Endodermal cell (in vitro differentiated cells): Measurements from ENCODE around the gene LSMEM2. TPM values are rescaled to one million over a fixed set of nuclear protein-coding genes. Genes with fewer than 3 reads are reported as not detected.

Source experiments
- DNase-seq: peaks from one replicate; pipeline ENCODE4 v3.0.0-alpha.2; 2017
- H3K27ac ChIP-seq: 2 replicates; pipeline ENCODE4 v1.5.1; 2013; ENCODE audit warnings: mild to moderate bottlenecking, low read depth, low read length, moderate library complexity
- H3K27me3 ChIP-seq: 2 replicates; pipeline ENCODE4 v1.6.1; 2013; ENCODE audit warnings: mild to moderate bottlenecking, low read length, moderate library complexity; ENCODE audit not compliant: insufficient read depth, control insufficient read depth, poor library complexity, severe bottlenecking
- H3K36me3 ChIP-seq: 2 replicates; pipeline ENCODE4 v1.7.0; 2013; ENCODE audit warnings: mild to moderate bottlenecking, low read length, moderate library complexity; ENCODE audit not compliant: control insufficient read depth, insufficient read depth
- H3K4me1 ChIP-seq: one replicate; pipeline ENCODE4 v1.7.0; 2013; ENCODE audit warnings: low read length; ENCODE audit not compliant: control insufficient read depth, insufficient read depth
- H3K4me3 ChIP-seq: 2 replicates; pipeline ENCODE4 v1.5.1; 2013; ENCODE audit warnings: mild to moderate bottlenecking, low read length, moderate library complexity
- H3K9ac ChIP-seq: 2 replicates; pipeline ENCODE4 v1.6.1; 2013; ENCODE audit warnings: mild to moderate bottlenecking, low read length, moderate library complexity; ENCODE audit not compliant: poor library complexity, severe bottlenecking; ENCODE audit errors: extremely low read depth
- H3K9me3 ChIP-seq: 2 replicates; pipeline ENCODE4 v1.6.1; 2013; ENCODE audit warnings: mild to moderate bottlenecking, low read length, moderate library complexity; ENCODE audit not compliant: control insufficient read depth
- H3K27ac Mint-ChIP-seq: 2 replicates; pipeline ENCODE4 v1.8.0; 2020; ENCODE audit warnings: mixed read lengths
- H3K27me3 Mint-ChIP-seq: 2 replicates; pipeline ENCODE4 v1.8.0; 2021; ENCODE audit warnings: mild to moderate bottlenecking, mixed read lengths; ENCODE audit not compliant: insufficient read depth
- H3K36me3 Mint-ChIP-seq: 2 replicates; pipeline ENCODE4 v1.8.0; 2020; ENCODE audit warnings: low read depth, mixed read lengths
- H3K4me1 Mint-ChIP-seq: 2 replicates; pipeline ENCODE4 v1.8.0; 2020; ENCODE audit warnings: mixed read lengths
- H3K4me3 Mint-ChIP-seq: 2 replicates; pipeline ENCODE4 v1.8.0; 2020; ENCODE audit warnings: mild to moderate bottlenecking, moderate library complexity, mixed read lengths
- H3K9me3 Mint-ChIP-seq: 2 replicates; pipeline ENCODE4 v1.8.0; 2020; ENCODE audit warnings: mild to moderate bottlenecking, mixed read lengths
- CTCF ChIP-seq: fragments of 200-600 bp; sonication (generic); conservative IDR thresholded peaks from 2 replicates; pipeline ENCODE4 v1.5.0; 2021; ENCODE audit warnings: antibody characterized with exemption, mild to moderate bottlenecking
- WGBS, 2 experiments: methylation state at CpG; one replicate each; pipeline versions ENCODE4 v1.1.5 to v1.1.7; 2013; ENCODE audit warnings: missing lambda C conversion rate in 2 of 2, mixed read lengths in 1 of 2; ENCODE audit not compliant: insufficient coverage in 1 of 2, insufficient read length in 1 of 2; 5-methylcytosine and 5-hydroxymethylcytosine counted together
- total RNA-seq, 2 donors: library from RNA; stranded (reverse); fragmentation: NEBNext Ultra II Directional in 1 of 2; extraction: Animal tissue kit (Norgen Biotek cat#: 25700) in 1 of 2; gene quantifications; 2 replicates in 1 of 2; 3 replicates in 1 of 2; pipeline ENCODE4 v1.2.1, GENCODE V29; 2021

The LSMEM2 gene
- total RNA-seq, 2 donors from 2014 or later: not detected

GRCh38 chr3:50322386-50323091 lies 43.7 kb downstream of the LSMEM2 start, which contains the start of gene HYAL2:
HYAL2 (minus strand) TSS chr3:50322745; CDS start chr3:50320489, 2,256 bp downstream.
- DNase-seq: peak; percentile 82
- Histone ChIP-seq H3K9me3 (no peaks in the 10 kb centered on the region), H3K36me3 (peaks cover 57% of the 10 kb centered on the region), H3K27me3 (no peaks in the 10 kb centered on the region), H3K9ac (peak within 1 kb of the TSS; percentile 97), H3K27ac (peak within 1 kb of the TSS; percentile 100), H3K4me1 (peaks cover 23% of the 10 kb centered on the region), H3K4me3 (peak within 1 kb of the TSS; percentile 100)
- no peak for TF ChIP-seq CTCF
- Mint-ChIP-seq H3K36me3 (peaks cover 29% of the 10 kb centered on the region), H3K4me1 (peaks cover 35% of the 10 kb centered on the region), H3K9me3 (no peaks in the 10 kb centered on the region), H3K27ac (peak within 1 kb of the TSS; percentile 99), H3K27me3 (no peaks in the 10 kb centered on the region), H3K4me3 (peak within 1 kb of the TSS; percentile 87)
- WGBS, 2 experiments: 47 to 57% methylated on average over 11 to 31 of the region's 31 CpGs

GRCh38 chr3:50323092-50323600 lies 44.3 kb downstream of the LSMEM2 start:
- no peak for TF ChIP-seq CTCF
- Histone ChIP-seq H3K9me3 (no peaks in the 10 kb centered on the region), H3K27ac (no peak overlapping the region), H3K4me1 (peaks cover 23% of the 10 kb centered on the region), H3K36me3 (peaks cover 52% of the 10 kb centered on the region), H3K27me3 (no peaks in the 10 kb centered on the region), H3K9ac (no peak overlapping the region), H3K4me3 (no peak overlapping the region)
- H3K36me3 Mint-ChIP-seq: peaks cover 26% of the 10 kb centered on the region
- 81% methylated on average over 4 of the region's 4 CpGs; no CpG with 5 or more reads in 1 of the 2 experiments for WGBS, 2 experiments
- DNase-seq: no peak
- H3K4me1 Mint-ChIP-seq: peaks cover 35% of the 10 kb centered on the region
- no peaks in the 10 kb centered on the region for H3K9me3 Mint-ChIP-seq
- no peaks in the 10 kb centered on the region for H3K27me3 Mint-ChIP-seq
- peak overlapping the region; percentile 87 for H3K4me3 Mint-ChIP-seq
- no peak overlapping the region for H3K27ac Mint-ChIP-seq

GRCh38 chr3:50323614-50324199 lies 44.8 kb downstream of the LSMEM2 start:
- 85 to 89% methylated on average over 5 of the region's 5 CpGs for WGBS, 2 experiments
- Mint-ChIP-seq H3K36me3 (peaks cover 20% of the 10 kb centered on the region), H3K9me3 (no peaks in the 10 kb centered on the region), H3K27me3 (no peaks in the 10 kb centered on the region), H3K4me1 (peaks cover 34% of the 10 kb centered on the region), H3K27ac (no peak overlapping the region), H3K4me3 (no peak overlapping the region)
- peaks cover 27% of the 10 kb centered on the region for H3K4me1 ChIP-seq
- no peak for DNase-seq
- no peak for TF ChIP-seq CTCF
- H3K27ac ChIP-seq: no peak overlapping the region
- no peaks in the 10 kb centered on the region for H3K27me3 ChIP-seq
- H3K36me3 ChIP-seq: peaks cover 47% of the 10 kb centered on the region
- no peak overlapping the region for H3K4me3 ChIP-seq
- H3K9me3 ChIP-seq: no peaks in the 10 kb centered on the region
- no peak overlapping the region for H3K9ac ChIP-seq
